Activated CD8-positive, alpha-beta memory T cell treated with anti-CD3 and anti-CD28 coated beads, Interleukin-2, amount 50 U/mL, for 4 hours (primary cell): ENCODE data around the gene RANBP10.
"Not testable (repeated sequence)": the region's sequence is repeated elsewhere in the genome, so short reads cannot be mapped to it uniquely, and the experiment has no call there.

Experiments
- DNase-seq: peaks from one replicate; pipeline ENCODE4 v3.0.0-alpha.2; 2020

Gene RANBP10

GRCh38 chr16:67806428-67807147, at the start of gene RANBP10, which contains the start of gene TSNAXIP1:
Gene RANBP10 (minus strand): TSS chr16:67806560. CDS start chr16:67806536, 24 bp downstream.
Gene TSNAXIP1 (plus strand): TSS chr16:67806889. CDS start chr16:67807150, 261 bp downstream.
- peak; percentile 92 for DNase-seq

DNA sequence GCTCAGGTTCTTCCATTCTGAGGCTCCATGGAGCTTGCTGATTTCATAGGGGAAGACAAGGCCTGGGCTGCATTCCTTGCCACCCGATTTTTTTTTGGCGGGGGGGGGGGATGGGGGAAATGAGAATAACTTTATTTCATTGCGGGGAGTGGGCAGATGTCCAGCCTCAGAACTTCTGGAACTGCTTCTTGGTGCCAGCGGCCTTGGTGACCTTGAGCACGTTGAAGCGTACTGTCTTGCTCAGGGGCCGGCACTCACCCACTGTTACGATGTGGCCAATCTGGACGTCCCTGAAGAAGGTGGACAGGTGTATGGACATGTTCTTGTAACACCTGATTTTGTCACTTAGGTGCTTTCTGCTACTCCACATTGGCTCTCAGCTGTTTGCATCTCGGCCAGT, 49.4 kb upstream of the RANBP10 start:
- DNase-seq = no peak

GRCh38 chr16:67853670-67854069, 47.3 kb upstream of the RANBP10 start:
- DNase-seq = no peak

DNA sequence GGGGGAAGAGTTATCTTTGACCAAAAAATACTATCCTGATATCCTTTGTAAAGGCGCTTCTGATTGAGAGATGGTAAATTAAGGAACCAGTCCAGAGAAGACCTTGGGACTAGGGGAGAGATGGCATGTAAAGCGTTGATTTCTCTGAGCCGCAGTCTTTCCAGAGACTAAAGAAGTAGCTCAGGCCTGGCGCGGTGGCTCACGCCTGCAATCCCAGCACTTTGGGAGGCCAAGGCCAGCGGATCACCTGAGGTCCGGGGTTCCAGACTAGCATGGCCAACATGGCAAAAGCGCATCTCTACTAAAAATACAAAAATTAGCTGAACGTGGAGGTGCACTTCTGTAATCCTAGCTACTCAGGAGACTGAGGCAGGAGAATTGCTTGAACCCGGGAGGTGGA, 41.8 kb upstream of the RANBP10 start:
- DNase-seq = no peak

DNA sequence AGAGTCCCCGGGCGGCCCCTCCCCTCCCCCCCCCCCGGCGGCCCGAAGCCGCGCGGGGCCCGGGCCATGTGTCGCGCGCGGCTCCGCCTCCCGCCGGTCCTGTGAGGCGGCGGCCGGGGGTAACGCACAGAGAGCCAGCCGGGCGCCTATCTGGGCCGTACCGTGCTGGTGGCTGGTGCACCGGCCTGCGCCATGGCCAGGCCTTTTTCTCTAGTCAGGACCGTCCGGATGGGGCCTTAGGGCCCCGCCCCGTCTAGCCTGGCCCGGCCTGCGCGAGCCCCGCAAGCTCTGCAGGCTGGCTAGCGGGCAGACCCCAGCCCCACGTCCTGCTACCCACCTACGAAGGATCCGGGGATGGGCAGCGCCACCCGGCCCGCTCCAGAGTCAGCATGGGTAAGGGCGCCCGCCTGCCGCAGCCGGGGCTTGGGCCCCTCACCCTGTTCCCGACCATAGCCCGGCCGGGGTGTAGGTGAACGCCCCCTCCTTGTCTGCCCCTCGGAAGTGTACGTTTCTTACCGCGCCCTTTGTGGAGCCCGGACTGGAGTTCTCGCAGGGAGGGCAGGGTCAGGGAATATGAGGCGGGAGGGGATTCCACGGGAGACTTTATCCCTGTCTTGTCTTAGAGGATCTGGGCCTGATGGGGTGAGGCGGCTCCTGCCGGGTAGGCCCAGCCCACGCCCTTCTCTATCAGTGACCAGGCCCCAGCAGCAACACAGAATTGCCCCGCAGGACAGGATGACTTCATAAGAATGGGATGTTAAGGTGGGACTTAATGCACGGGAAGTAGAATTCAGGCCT, 40.9 kb upstream of the RANBP10 start, which contains the start of gene CENPT:
TSS of gene CENPT (minus strand) at position 630 of the 798 bp plus-strand sequence. CDS start 13,834 bp downstream, outside the sequence.
- no peak for DNase-seq

DNA sequence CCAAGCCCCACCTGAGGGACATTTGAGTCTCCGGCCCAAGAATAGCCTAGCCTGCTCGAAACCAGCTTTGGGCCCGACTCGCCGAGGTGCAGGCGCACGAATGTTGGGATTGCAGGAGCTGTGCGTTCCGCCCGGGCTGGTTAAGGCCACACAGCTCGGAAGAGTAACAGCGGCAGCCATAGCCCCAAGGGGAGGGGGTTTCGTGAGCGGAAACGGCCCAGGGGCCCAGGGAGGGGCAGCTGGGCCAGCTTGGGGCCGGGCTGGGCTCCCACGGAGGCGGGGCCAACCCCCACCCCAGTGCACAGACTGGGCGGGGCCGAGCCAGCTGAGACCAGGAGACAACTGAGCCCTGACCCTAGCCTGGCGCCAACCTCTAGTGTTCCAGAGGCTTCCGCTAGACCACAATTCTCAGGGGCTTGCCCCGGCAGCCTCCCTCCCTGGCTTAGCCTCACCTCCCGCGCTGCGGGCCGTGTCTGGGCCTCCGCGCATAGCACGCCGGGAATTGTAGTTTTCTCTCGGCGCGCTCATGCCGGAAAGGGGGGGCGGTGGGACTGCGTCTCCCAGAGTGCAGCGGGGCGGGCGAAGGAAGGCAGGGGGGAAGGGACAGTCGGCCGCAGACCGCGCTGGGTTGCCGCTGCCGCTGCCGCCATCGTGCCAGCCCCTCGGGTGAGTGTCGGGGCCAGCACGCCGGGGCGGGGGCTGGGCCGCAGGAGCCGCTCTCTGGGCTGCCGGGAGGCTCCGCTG, 40.1 kb upstream of the RANBP10 start, which contains the start of gene NUTF2:
TSS of gene NUTF2 (plus strand) at position 614 of the 744 bp plus-strand sequence. CDS start 18,198 bp downstream, outside the sequence.
- DNase-seq = peak; percentile 95

DNA sequence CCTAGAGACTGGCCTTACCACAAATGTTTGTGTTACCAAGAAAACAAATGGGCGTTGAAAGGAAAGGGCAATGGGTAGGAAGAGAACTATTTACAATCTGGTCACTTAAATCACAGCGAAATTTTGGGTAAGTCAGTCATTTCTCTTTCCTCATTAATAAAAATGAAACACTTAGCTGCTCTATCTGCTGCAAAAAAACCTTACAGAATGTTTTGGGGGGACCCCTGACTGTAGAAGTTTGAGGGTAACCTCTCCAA, 39.6 kb upstream of the RANBP10 start:
- DNase-seq = no peak

DNA sequence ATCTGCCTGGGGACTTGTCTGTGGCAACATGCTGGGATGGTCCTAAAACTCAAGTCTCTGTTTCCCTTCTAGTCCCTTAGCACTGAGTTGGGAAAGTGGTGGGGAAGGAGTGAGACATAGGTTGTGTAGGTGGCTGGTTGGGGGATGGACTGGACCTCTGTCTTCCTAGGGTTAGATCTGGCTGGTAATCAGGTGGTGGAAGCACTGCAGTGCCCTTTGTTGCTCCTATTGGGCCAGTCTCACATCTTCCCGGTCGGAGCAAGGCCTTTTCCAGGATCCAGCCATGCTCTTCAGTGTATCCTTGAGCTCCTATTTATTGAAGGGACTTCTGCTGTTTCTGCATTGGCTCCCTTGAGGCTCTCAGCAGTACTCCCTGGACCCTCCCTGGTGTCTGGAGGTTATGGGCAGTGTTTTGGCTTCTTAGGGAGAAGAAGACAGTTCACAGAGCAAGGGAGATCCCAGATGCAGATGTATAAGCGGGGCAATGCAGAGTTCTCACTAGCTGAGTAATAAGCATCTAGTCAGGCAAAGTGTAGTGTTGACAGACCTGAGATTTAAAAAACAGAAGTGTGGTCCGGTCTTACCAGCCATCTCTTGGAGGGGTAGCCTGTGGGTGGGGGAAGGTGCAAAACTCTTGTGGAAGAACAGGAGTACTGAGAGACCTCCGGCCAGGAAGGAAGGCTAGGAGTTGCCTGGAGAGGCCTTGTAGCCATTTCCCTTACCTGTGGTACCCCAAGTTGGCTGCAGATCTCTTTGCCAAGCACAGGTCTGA, 39.1 kb upstream of the RANBP10 start:
- DNase-seq = no peak

- DNase-seq = no peak
Measured at GRCh38 chr16:67844497-67844896, 38.1 kb upstream of the RANBP10 start.

GRCh38 chr16:67843343-67843765, 37.0 kb upstream of the RANBP10 start:
- DNase-seq = no peak

DNA sequence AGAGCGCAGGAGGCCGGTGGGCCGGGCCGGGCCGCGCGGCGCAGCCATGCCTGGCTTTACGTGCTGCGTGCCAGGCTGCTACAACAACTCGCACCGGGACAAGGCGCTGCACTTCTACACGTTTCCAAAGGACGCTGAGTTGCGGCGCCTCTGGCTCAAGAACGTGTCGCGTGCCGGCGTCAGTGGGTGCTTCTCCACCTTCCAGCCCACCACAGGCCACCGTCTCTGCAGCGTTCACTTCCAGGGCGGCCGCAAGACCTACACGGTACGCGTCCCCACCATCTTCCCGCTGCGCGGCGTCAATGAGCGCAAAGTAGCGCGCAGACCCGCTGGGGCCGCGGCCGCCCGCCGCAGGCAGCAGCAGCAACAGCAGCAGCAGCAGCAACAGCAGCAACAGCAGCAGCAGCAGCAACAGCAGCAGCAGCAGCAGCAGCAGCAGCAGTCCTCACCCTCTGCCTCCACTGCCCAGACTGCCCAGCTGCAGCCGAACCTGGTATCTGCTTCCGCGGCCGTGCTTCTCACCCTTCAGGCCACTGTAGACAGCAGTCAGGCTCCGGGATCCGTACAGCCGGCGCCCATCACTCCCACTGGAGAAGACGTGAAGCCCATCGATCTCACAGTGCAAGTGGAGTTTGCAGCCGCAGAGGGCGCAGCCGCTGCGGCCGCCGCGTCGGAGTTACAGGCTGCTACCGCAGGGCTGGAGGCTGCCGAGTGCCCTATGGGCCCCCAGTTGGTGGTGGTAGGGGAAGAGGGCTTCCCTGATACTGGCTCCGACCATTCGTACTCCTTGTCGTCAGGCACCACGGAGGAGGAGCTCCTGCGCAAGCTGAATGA, 36.4 kb upstream of the RANBP10 start:
- DNase-seq = peak; percentile 54

DNA sequence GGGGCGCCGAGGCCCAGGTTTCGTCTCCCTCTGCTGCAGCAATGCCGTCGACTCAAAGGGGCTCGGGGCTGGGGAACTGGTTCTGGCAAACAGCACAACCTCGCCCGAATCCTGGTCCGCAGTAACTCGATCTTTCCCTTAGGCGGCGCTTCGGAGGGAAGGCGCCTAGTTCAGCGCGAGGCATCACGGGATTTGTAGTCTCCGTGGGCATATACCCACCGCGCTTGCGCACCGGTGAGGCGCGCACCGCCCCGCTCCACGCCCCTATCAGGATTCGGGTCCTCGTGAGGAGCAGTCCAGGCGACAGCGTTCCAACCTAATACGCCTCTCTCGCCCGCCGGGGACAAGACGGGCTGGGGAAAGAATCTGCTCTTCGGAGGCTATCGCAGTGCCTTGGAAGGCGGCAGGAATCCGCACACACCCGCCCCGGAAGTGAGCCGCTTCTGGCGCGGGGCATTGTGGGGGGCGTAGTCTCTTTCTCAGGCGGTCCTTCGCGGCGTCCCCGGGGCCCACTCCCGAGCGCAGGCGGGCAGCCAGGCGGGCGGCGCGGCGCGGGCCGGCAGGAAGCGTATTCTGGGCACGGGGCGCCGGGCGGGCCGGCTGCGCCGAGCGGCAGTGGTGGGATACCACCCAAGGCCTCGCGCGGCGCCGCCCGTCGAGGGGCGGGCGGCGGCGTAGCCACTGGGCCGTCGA, 35.6 kb upstream of the RANBP10 start, which contains the start of gene THAP11:
TSS of gene THAP11 (plus strand) at position 505 of the 693 bp plus-strand sequence. CDS start 235 bp downstream, outside the sequence.
- peak; percentile 93 for DNase-seq

- no peak for DNase-seq
Measured at GRCh38 chr16:67841198-67841815, 34.9 kb upstream of the RANBP10 start.

- DNase-seq = no peak
Measured at GRCh38 chr16:67837811-67838210, 31.5 kb upstream of the RANBP10 start.

- DNase-seq = not testable (repeated sequence)
Measured at GRCh38 chr16:67837190-67837589, 30.8 kb upstream of the RANBP10 start.

DNA sequence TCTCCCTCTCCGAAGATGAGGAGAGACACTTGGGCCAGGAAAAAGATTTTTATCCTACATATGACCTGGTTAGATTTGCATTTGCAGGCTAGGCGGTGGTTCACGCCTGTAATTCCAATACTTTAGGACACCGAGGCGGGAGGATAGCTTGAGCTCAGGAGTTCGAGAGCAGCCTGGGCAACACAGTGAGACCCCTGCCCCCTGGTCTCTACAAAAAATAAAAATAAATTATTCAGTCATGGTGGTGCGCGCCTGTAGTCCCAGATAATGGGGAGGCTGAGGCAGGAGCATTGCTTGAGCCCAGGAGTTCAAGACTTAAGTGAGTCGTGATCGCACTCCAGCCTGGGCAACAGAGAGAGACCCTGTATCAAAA, 27.9 kb upstream of the RANBP10 start:
- DNase-seq = no peak

DNA sequence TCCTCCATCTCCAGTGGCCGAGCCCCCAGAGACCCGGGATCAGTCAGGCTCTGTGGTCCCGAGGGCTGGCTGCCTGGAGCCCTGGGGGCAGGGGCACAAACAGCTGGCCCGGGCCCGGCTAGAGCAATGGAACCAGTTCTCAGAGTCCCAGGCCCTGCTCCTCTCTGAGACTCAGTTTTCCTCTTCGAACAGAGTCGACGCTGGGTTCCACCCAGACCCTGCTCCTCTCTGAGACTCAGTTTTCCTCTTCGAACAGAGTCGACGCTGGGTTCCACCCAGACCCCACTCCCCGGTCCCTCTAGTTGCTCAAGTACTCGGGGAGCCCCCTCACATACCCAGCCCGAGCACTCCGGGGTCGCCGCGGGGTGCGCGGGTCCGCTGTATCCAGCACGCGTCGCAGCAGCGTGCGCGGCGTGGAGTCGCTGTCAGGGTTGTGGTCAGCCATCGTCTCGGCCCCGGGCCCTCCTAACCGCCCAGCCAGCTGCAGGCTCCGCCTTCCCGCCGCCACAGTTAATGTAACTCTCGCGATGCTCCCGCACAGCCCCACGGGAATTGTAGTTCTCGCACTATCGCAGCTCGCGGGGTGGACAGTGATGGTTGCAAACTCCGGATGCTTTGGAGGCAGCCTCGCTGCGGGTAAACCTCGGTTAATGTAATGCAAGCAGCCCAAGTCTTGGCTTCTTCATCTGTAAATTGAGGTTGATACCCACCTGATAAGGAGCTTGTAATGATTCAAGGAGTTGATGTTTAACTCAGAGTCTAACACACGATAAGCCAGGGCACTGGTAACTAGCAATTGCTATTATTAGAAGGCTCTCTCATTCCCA, 27.3 kb upstream of the RANBP10 start:
- peak; percentile 92 for DNase-seq

DNA sequence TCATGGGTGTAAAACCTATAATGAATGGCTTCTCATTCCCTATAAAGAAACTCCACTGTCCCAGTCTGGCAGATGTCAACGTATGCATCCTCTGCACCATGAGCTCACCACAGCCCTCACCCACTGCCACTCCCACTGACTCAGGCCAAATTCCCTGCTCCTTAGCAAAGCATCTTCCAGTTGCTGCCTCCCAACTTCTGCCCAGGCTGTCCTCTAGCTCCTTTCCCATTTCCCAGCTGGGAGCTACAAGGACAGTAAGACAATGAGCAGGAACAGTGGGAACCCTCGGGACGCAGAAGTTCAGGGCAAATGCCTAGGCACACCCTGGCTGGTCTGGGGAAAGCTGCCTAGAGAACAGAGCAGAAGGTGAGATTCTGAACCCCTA, 26.7 kb upstream of the RANBP10 start:
- no peak for DNase-seq

DNA sequence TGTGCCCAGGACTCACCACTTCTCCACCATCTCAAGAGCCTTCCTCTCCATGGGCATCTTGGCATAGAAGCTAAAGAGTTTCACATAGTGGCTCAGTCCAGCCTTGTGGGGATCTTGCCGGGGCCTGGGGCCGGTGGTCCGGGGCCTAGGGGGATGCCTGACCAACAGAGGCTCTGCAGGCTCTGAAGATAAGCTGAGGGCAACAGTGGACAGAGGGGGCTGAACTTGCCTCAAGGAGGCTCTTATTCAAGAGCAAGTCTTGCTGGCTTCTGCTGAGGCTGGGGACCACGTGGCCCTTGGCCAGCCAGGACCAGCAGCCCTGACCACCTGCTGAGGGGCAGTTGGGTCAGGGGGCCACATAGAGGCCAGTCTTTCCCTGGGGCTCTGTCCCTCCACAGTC, 22.3 kb upstream of the RANBP10 start:
- DNase-seq = no peak
